H1 (cell line): ENCODE measurements around the gene NR5A2. TPM values are rescaled to one million over a fixed set of nuclear protein-coding genes. Genes with fewer than 3 reads are reported as not detected.

ENCODE experiments used
- CTCF ChIA-PET: fragments of 300-600 bp; sonication (Branson Sonifier 250); formaldehyde crosslinking; loops from one replicate; lab custom pipeline; 2021; ENCODE audit not compliant: partially characterized antibody; lab: Charles Lee
- POLR2A ChIA-PET: fragments of 300-600 bp; sonication (Branson Sonifier 250); formaldehyde crosslinking; loops from one replicate; lab custom pipeline; 2021; ENCODE audit warnings: inconsistent platforms; ENCODE audit not compliant: partially characterized antibody; lab: Charles Lee
- DNase-seq, 2 experiments: peaks; one replicate each; pipeline versions ENCODE4 v3.0.0 to v3.0.0-alpha.2; 2010 to 2022; ENCODE audit warnings: low spot score in 2 of 2, low read depth in 1 of 2, mixed read lengths in 1 of 2
- FAIRE-seq: peaks from 2 replicates; lab custom pipeline; 2011; peaks lifted over from hg19 to GRCh38; lab: Jason Lieb, UNC
- H2AFZ ChIP-seq: 2 replicates; pipeline ENCODE4 v1.8.1; 2012; ENCODE audit warnings: low read length, inconsistent platforms
- H2AK5ac ChIP-seq: 2 replicates; pipeline ENCODE4 v1.6.1; 2013; ENCODE audit warnings: low read depth, low read length
- H2BK120ac ChIP-seq: replicated peaks from 2 replicates; pipeline ENCODE3; 2013; ENCODE audit warnings: low read depth, low read length, inconsistent platforms
- H2BK12ac ChIP-seq: 2 replicates; pipeline ENCODE4 v1.6.1; 2013; ENCODE audit warnings: low read depth, low read length
- H2BK15ac ChIP-seq: 2 replicates; pipeline ENCODE4 v1.6.1; 2013; ENCODE audit warnings: low read length
- H2BK20ac ChIP-seq: 2 replicates; pipeline ENCODE4 v1.6.1; 2013; ENCODE audit warnings: low read length
- H2BK5ac ChIP-seq: 2 replicates; pipeline ENCODE4 v1.6.1; 2013; ENCODE audit warnings: low read depth, low read length
- H3K14ac ChIP-seq: 2 replicates; pipeline ENCODE4 v1.6.1; 2013; ENCODE audit warnings: inconsistent platforms; ENCODE audit not compliant: insufficient read length
- H3K18ac ChIP-seq: 2 replicates; pipeline ENCODE4 v1.6.1; 2013; ENCODE audit warnings: low read length; ENCODE audit errors: extremely low read depth
- H3K23ac ChIP-seq: 2 replicates; pipeline ENCODE4 v1.6.1; 2013; ENCODE audit warnings: inconsistent platforms; ENCODE audit not compliant: insufficient read length
- H3K23me2 ChIP-seq: 2 replicates; pipeline ENCODE4 v1.6.1; 2013; ENCODE audit warnings: low read depth, low read length
- H3K27ac ChIP-seq: 2 replicates; pipeline ENCODE4 v1.6.1; 2011; ENCODE audit warnings: low read depth, low read length, inconsistent platforms
- H3K27me3 ChIP-seq, 4 experiments: replicated peaks in 1 of 4; 1 replicate in 1 of 4; 2 replicates in 3 of 4; pipeline versions ENCODE4 v1.6.1 to v1.8.1; 2011 to 2013; ENCODE audit warnings: low read length in 3 of 4, mild to moderate bottlenecking in 3 of 4, inconsistent platforms in 2 of 4, mixed read lengths in 2 of 4, moderate library complexity in 1 of 4; ENCODE audit not compliant: control insufficient read depth in 3 of 4, insufficient read depth in 3 of 4; ENCODE audit errors: extremely low read depth in 1 of 4
- H3K36me3 ChIP-seq, 4 experiments: 2 replicates each; pipeline versions ENCODE4 v1.6.1 to v1.8.1; 2011 to 2013; ENCODE audit warnings: mild to moderate bottlenecking in 4 of 4, low read length in 3 of 4, moderate library complexity in 2 of 4, control low read depth in 1 of 4, inconsistent platforms in 1 of 4; ENCODE audit not compliant: insufficient read depth in 4 of 4, control insufficient read depth in 2 of 4
- H3K4ac ChIP-seq: replicated peaks from 2 replicates; pipeline ENCODE3; 2013; ENCODE audit warnings: low read length, low read depth, mixed read lengths, inconsistent platforms; ENCODE audit not compliant: insufficient read length
- H3K4me1 ChIP-seq, 4 experiments: replicated peaks in 1 of 4; 1 replicate in 1 of 4; 2 replicates in 3 of 4; pipeline versions ENCODE4 v1.6.1 to v1.8.1; 2011 to 2013; ENCODE audit warnings: low read length in 3 of 4, inconsistent platforms in 2 of 4, mixed read lengths in 1 of 4; ENCODE audit not compliant: insufficient read depth in 4 of 4, control insufficient read depth in 3 of 4
- H3K4me2 ChIP-seq, 2 experiments: 2 replicates each; pipeline versions ENCODE4 v1.6.1 to v1.8.1; 2011 to 2013; ENCODE audit warnings: low read depth in 2 of 2, low read length in 2 of 2, control low read depth in 1 of 2, inconsistent platforms in 1 of 2, mild to moderate bottlenecking in 1 of 2; ENCODE audit not compliant: insufficient read depth in 1 of 2
- H3K4me3 ChIP-seq, 4 experiments: fragments of 200-600, 300-600 bp in 1 of 4; sonication (generic), shearing (Covaris generic), sonication (Bioruptor Twin) in 1 of 4; 2 replicates each; pipeline versions ENCODE4 v1.5.1 to v1.8.1; 2011 to 2016; ENCODE audit warnings: low read length in 4 of 4, low read depth in 3 of 4, control low read depth in 2 of 4, inconsistent platforms in 2 of 4, mild to moderate bottlenecking in 2 of 4, mixed read lengths in 1 of 4, moderate library complexity in 1 of 4; ENCODE audit not compliant: insufficient read depth in 2 of 4; ENCODE audit errors: extremely low read depth in 1 of 4
- H3K56ac ChIP-seq: replicated peaks from 2 replicates; pipeline ENCODE3; 2013; ENCODE audit warnings: low read depth, mild to moderate bottlenecking, mixed read lengths, low read length, inconsistent platforms; ENCODE audit not compliant: insufficient read length
- H3K79me1 ChIP-seq: 2 replicates; pipeline ENCODE4 v1.6.1; 2013; ENCODE audit warnings: low read depth, low read length, control low read depth
- H3K79me2 ChIP-seq, 2 experiments: 2 replicates each; pipeline versions ENCODE4 v1.6.1 to v1.8.1; 2012 to 2013; ENCODE audit warnings: low read length in 2 of 2, mild to moderate bottlenecking in 2 of 2, inconsistent platforms in 1 of 2; ENCODE audit not compliant: insufficient read depth in 2 of 2, control insufficient read depth in 1 of 2
- H3K9ac ChIP-seq, 4 experiments: replicated peaks in 1 of 4; 1 replicate in 1 of 4; 2 replicates in 3 of 4; pipeline versions ENCODE4 v1.6.1 to v1.8.1; 2011 to 2013; ENCODE audit warnings: low read depth in 3 of 4, low read length in 3 of 4, control low read depth in 2 of 4, mild to moderate bottlenecking in 2 of 4, moderate library complexity in 2 of 4, inconsistent platforms in 1 of 4; ENCODE audit errors: extremely low read depth in 1 of 4
- H3K9me3 ChIP-seq, 2 experiments: 2 replicates each; pipeline versions ENCODE4 v1.6.1 to v1.8.1; 2012 to 2013; ENCODE audit warnings: mild to moderate bottlenecking in 2 of 2, moderate library complexity in 2 of 2, control low read depth in 1 of 2, inconsistent platforms in 1 of 2, low read depth in 1 of 2, low read length in 1 of 2, mixed read lengths in 1 of 2; ENCODE audit not compliant: insufficient read depth in 2 of 2
- H4K20me1 ChIP-seq, 2 experiments: replicated peaks in 1 of 2; 2 replicates each; pipeline versions ENCODE3 to v1.8.1; 2011 to 2013; ENCODE audit warnings: inconsistent platforms in 2 of 2, low read length in 2 of 2, mild to moderate bottlenecking in 1 of 2; ENCODE audit not compliant: insufficient read depth in 2 of 2, control insufficient read depth in 1 of 2
- H4K5ac ChIP-seq: 2 replicates; pipeline ENCODE4 v1.6.1; 2013; ENCODE audit warnings: low read length, low read depth, mixed read lengths, inconsistent platforms; ENCODE audit not compliant: insufficient read length
- H4K8ac ChIP-seq: 2 replicates; pipeline ENCODE4 v1.8.0; 2013; ENCODE audit warnings: mild to moderate bottlenecking, moderate library complexity, low read length, inconsistent platforms; ENCODE audit not compliant: insufficient read depth; ENCODE audit errors: extremely low read depth
- H4K91ac ChIP-seq: replicated peaks from 2 replicates; pipeline ENCODE3; 2013; ENCODE audit warnings: low read length, mixed read lengths, inconsistent platforms; ENCODE audit not compliant: insufficient read length
- CREB1 ChIP-seq: IDR thresholded peaks from 2 replicates; pipeline ENCODE4 v1.6.1; 2012; ENCODE audit warnings: inconsistent platforms
- SIN3A ChIP-seq, 2 experiments: IDR thresholded peaks in 1 of 2; conservative IDR thresholded peaks in 1 of 2; 2 replicates each; pipeline ENCODE4 v1.6.1; 2011 to 2012; ENCODE audit warnings: low read length in 2 of 2, improper control_type of control experiment in 1 of 2, low read depth in 1 of 2, mild to moderate bottlenecking in 1 of 2
- TBP ChIP-seq: IDR thresholded peaks from 2 replicates; pipeline ENCODE4 v1.6.1; 2011; ENCODE audit warnings: low read depth, low read length, improper control_type of control experiment
- TCF12 ChIP-seq: IDR thresholded peaks from 2 replicates; pipeline ENCODE4 v1.6.1; 2011; ENCODE audit warnings: low read depth, mild to moderate bottlenecking, low read length
- WGBS, 2 experiments: shearing (Covaris generic) in 1 of 2; methylation state at CpG; one replicate each; pipeline versions ENCODE4 v1.1.6 to v1.1.7; 2013 to 2015; ENCODE audit warnings: low lambda C conversion rate in 2 of 2, mixed read lengths in 2 of 2, inconsistent platforms in 1 of 2, low coverage in 1 of 2, missing lambda C conversion rate in 1 of 2; ENCODE audit not compliant: insufficient replicate concordance in 2 of 2, insufficient coverage in 1 of 2, insufficient read length in 1 of 2; ENCODE audit errors: extremely low coverage in 1 of 2, missing lambda C conversion rate in 1 of 2; 5-methylcytosine and 5-hydroxymethylcytosine counted together
- polyA plus RNA-seq, 7 experiments: library from polyadenylated mRNA; depleted of rRNA in 3 of 7; stranded (reverse) in 5 of 7; unstranded in 2 of 7; fragments of >200 nt in 5 of 7; fragments of 200-250 nt in 2 of 7; gene quantifications; 1 replicate in 5 of 7; 2 replicates in 1 of 7; 4 replicates in 1 of 7; pipeline versions ENCODE4 v1.2.1 to v1.2.3, GENCODE V29; 2011 to 2013; ENCODE audit warnings: missing spikeins in 2 of 7, mixed read lengths in 2 of 7
- total RNA-seq: library from RNA; stranded (reverse); fragmentation: NEBNext Ultra II Directional; extraction: Animal tissue kit (Norgen Biotek cat#: 25700); gene quantifications from 2 replicates; pipeline ENCODE4 v1.2.1, GENCODE V29; 2021
- TF ChIP-seq, protein P1 (sequence below): IDR thresholded peaks from 2 replicates; pipeline ENCODE4 v1.6.1; 2012; ENCODE audit warnings: inconsistent platforms
- TF ChIP-seq, protein P2 (sequence below): IDR thresholded peaks from 2 replicates; pipeline ENCODE4 v1.6.1; 2012; ENCODE audit warnings: inconsistent platforms

Gene NR5A2
- total and polyA plus RNA-seq, 2 of the 8 experiments (the other 6 are each of a cell fraction or from before 2014, with no cell fraction given): 1.7 to 11.6 TPM

DNA sequence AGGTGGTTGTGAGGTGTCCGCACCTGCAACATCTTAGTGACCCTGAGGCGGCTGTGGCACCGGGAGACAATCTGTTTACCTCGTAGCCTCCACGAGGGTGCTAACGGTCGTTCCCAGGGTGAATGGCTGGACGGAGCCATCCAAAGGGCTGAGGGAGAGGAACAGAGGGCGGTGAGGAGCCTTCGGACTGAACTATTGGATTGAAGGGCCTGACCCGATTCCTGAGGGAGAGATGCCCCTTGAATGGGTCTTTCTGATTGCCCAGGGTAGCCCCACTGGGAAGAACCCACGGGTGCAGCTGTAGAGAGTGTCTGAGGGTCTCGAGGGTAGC, 2.3 kb downstream of the NR5A2 start:
- H3K79me2 ChIP-seq: no peaks in the 10 kb centered on the region
- no peaks in the 10 kb centered on the region for H4K20me1 ChIP-seq
- ChIA-PET POLR2A (interaction anchor here (1.2 to 3.6 kb wide), 2 partner anchors 9 to 19 kb away, joined by 4 to 13 read pairs; no protein-coding TSS in a partner anchor), CTCF (interaction anchor here (0.7 to 1.3 kb wide), 7 partner anchors 9 to 345 kb away, joined by 3 to 5 read pairs (median 3); no protein-coding TSS in a partner anchor)
- no peak overlapping the region for H3K4ac ChIP-seq
- H2BK120ac ChIP-seq: no peak overlapping the region
- no peak overlapping the region for H3K18ac ChIP-seq
- H3K27ac ChIP-seq: no peak overlapping the region
- no peak overlapping the region for H3K56ac ChIP-seq
- no peaks in the 10 kb centered on the region for H3K79me1 ChIP-seq
- FAIRE-seq: no peak
- TF ChIP-seq CREB1 (no peak), TBP (no peak), SIN3A (conservative IDR thresholded peaks at IDR 0.05 in 1 of 2, IDR thresholded peaks at IDR 0.05 in 1 of 2; ENCODE audit: low read depth in 1 of 2, low read length in 2 of 2) (0 out of 4 replicates have a peak, but pooled peaks of 1 of the 2 experiments have one; percentile 7), TCF12 (peak; percentile 39; the same call in 1 of the 2 replicates)
- TF ChIP-seq, protein P1, sequence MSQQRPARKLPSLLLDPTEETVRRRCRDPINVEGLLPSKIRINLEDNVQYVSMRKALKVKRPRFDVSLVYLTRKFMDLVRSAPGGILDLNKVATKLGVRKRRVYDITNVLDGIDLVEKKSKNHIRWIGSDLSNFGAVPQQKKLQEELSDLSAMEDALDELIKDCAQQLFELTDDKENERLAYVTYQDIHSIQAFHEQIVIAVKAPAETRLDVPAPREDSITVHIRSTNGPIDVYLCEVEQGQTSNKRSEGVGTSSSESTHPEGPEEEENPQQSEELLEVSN: peak; percentile 55; the same call in 1 of the 2 replicates
- TF ChIP-seq, protein P2, sequence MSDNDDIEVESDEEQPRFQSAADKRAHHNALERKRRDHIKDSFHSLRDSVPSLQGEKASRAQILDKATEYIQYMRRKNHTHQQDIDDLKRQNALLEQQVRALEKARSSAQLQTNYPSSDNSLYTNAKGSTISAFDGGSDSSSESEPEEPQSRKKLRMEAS: peak; percentile 57; the same call in 1 of the 2 replicates
- no peak overlapping the region for H3K14ac ChIP-seq
- peak overlapping the region; percentile 73 to 77 for H3K4me2 ChIP-seq
- H3K9ac ChIP-seq: no peak overlapping the region
- peak overlapping the region; percentile 44 to 80 (median 78) for H3K4me3 ChIP-seq
- H3K9me3 ChIP-seq: no peaks in the 10 kb centered on the region
- H4K5ac ChIP-seq: no peak overlapping the region
- peaks cover 14% of the 10 kb centered on the region for H3K23me2 ChIP-seq
- no peak overlapping the region for H4K8ac ChIP-seq
- no peaks in the 10 kb centered on the region for H3K36me3 ChIP-seq
- no peak overlapping the region; the same call in 1 of the 2 replicates for H2BK12ac ChIP-seq
- H2BK5ac ChIP-seq: peak overlapping the region; percentile 69; the same call in 1 of the 2 replicates
- H2BK15ac ChIP-seq: no peak overlapping the region
- 12% methylated on average over 13 of the region's 13 CpGs; no CpG with 5 or more reads in 1 of the 2 experiments for WGBS, 2 experiments
- no peak overlapping the region for H3K23ac ChIP-seq
- H4K91ac ChIP-seq: no peak overlapping the region
- peak overlapping the region; percentile 86; the same call in 1 of the 2 replicates for H2AFZ ChIP-seq
- no peak overlapping the region for H2AK5ac ChIP-seq
- peaks cover 2 to 15% (median 6%) of the 10 kb centered on the region in 4 experiments; a peak in 6 of 7 replicates for H3K4me1 ChIP-seq
- peaks cover 0 to 49% (median 28%) of the 10 kb centered on the region in 4 experiments; a peak in 5 of 7 replicates for H3K27me3 ChIP-seq
- no peak overlapping the region for H2BK20ac ChIP-seq
- DNase-seq: no peak
